HG02623 (cell line): ENCODE data around the gene SLC6A1.

Experiments
- ATAC-seq: cut with Tn5 transposase; IDR thresholded peaks from one replicate; pipeline ENCODE4 v1.9.1; 2021; ENCODE audit warnings: moderate library complexity; ENCODE audit not compliant: unreplicated experiment

SLC6A1 gene

DNA sequence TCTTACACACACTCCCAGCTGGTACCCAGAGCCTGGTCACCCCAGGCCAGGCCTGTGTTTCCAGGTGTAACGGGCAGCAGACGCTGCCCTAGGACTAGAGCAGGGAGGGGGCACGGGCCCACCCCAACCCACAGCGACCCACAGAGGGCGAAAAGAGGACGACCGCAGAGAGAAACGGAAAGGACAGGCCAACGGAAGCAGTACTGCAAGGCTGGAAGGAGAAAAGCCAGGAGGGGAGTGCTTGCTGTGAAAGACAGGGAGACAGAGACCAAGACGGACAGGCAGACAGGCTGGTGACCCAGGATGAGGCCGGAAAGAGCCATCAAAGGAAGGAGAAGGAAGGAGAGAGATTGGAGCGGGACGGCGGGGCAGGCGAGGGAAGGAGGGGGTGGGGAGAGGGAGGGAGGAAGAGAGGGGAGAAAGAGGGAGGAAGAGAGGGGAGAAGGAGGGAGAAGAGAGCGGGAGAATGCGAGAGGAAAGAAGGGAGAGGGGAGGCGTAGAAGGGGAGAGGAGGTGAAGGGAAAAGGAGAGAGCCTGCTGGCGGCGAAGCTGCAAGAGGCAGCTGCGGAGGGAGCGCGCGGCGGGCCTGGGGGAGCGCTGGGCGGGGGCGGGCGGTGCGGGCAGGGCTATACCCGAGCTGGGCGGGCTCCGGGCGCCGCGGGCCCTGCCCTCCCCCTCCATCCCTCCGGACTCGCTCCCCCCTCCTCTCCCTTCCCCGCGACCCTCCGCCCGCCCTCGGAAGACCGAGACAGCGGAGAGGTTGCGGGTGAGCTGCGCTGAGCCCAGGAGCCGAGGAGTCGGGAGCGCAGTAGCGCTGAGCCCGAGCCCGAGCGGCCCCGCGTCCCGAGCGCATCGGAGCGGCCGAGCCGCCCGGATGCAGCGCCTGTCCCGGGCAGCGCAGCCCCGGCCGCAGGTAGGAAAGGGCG is at the start of gene SLC6A1:
TSS of gene SLC6A1 (plus strand) at position 732 of the 926 bp plus-strand sequence. CDS start 24,464 bp downstream, outside the sequence.
- no peak for ATAC-seq

DNA sequence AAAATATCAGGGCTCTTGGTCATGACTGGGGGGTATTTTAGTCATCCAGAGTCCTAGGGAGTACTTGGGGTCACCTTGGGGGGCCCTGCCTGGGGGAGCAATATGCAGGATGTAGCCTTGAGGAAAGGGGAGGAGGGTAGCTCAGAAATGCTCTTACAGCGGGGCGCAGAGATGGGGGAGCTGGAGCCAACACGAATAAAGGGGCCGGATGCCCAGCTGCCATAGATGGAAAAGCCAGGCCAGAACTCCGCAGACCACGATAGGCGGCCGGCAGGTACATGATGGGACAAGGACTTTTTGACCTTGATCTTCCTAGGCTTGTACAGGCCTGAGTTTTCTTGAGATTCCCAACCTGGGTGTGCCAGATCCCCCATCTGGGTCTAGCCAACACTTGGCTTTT is 47.7 kb upstream of the SLC6A1 start:
- ATAC-seq = no peak

DNA sequence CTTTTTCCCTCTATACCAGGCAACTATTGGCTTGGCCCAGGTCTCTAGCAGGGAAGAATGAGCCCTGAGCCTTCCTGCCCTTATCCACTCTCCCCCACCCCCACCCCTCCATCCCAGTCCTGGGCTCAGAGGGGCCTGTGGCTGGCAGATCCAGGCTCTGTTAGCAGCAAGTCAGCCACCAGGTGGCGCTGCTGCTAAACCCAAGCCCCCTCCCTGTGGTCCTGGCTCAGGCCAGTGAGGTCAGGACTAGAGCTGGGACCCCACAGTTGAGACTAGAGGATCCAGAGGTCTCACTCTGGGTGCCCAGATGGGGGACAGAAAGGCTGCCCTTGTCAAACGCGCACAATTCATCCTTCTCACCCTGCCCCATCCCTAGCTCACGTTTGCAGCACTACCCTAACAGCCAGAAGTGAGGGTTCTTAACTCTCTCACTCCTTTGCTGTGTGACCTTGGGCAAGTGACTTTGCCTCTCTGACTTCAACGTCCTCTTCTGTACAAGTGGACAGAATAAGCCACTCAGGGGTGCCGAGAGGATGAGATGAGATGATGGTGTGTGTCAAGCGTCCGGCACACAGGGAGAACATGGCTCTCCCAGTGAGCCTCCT is 46.8 kb upstream of the SLC6A1 start:
- ATAC-seq = no peak

DNA sequence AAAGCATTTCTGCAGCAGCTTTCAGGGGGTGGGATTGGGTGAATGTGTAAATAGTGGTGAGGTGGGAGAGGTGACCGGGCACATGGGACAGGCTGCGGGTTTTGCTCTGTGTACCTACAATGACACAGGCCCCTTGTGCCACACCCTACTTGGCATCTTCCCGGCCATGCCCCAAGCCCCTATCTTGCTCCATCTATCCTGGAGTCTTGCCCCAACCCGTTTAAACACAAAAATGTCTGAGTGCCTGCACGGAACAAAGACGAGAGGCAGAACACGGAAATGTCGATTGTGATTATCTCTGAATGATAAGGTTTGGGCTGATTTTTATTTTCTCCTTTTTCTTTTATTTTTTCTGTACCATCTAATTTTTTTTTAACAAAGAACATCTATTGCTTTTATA is 46.0 kb upstream of the SLC6A1 start:
- no peak for ATAC-seq

DNA sequence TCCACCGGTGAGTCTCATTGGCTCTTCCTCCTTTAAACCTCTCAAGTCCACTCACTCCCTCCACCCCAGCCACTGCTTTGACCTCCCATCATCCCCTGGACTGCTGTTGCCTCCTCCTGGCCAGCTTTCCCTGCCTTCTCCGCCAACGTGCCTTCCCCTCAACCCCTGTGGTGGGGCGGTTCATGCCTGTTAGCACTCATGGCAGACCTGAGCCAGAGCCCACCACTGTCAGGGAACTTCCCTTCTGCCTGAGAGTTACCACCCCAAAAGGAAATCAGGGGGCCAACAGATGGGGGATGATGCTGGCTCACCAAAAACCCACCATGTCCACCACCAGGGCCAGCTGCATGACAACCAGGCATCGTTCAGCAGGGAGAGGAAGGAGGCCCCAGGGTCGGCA is 44.2 kb upstream of the SLC6A1 start:
- ATAC-seq = no peak

DNA sequence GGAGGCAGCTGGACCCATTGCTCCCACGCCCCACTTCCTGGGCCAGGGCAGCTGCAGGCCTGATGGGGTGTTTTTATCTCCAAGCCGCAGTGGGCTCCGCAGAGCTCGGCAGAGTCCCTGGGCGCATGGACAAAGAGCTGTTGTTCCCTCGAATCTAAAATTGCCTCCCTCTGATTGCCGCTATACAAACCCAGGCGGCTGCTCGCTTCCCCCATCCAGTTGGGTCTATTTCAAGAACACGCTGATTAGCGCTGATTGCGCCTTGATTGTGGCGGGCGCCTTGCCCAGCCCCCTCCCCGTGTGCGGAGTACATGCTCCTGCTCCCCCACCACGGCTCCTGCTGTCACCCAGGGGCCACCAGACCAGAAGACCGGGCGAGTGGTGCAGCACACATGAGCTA is 43.4 kb upstream of the SLC6A1 start:
- no peak for ATAC-seq

DNA sequence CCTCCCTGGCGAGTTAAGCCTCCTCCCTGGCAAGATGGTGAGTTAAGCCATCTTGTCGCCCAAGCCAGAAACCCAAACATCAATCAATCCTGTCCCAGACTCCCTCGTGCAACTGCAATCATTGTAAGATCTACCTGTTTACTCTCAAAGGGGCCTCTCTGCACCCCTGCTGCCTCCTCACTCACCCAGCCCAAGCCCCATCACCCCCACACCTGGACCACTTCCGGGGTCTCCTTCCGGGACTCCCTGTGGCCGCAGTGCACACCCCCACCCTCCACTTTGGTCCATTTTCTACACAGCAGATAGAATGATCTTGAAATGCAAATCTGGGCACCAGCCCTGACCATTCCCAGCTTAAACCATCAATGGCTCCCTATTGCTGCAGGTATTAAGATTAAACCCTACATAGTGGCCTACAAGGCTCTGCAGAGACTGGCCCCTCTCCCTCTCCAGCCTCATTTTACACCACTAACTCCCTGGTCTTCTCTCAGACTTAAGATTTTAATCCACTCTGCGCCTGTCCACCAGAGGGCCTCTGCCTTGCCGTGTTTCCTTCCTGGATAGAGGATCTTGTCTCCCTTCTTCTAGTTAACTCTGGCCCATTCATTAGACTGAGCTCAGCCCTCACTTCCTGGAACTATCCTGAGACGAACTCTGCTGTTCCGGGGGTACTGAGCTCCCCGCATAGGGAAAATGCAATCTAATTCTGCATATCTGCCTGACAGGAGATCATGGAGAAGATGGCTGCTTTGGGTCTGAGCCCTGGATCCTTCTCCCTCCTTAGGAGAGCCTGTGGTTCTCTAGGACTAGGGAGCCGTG is 41.9 kb upstream of the SLC6A1 start:
- ATAC-seq = no peak

DNA sequence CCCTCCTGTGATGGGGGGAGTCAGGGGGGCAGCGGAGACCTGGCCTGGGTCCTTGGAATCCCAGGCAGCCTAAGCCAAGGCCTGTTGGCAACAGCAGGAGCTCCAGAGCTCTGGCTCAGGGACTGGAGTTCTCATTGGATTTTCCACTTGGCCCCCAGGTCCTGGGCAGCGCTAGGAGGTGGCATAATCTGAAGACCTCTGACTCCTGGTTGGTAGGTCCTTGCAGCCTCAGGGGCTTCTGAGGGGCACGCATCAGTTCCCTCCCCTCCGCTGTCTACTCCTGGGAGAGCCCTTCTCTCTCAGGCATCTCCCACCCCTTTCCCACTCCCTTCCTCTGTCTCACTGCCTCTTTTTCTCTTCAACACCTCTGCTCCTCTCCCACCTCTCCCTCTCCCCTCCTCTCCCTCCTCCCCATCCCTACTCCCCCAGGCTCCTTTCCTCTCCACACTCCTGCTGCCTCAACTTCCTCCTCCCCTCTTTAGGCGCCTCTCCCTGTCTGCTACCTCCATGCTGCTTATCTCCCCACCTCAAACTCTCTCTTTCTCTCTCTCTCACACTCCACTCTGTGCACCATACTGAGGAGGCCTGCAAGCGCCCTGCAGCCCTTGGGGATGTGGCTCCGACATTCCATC is 41.1 kb upstream of the SLC6A1 start:
- ATAC-seq = no peak

DNA sequence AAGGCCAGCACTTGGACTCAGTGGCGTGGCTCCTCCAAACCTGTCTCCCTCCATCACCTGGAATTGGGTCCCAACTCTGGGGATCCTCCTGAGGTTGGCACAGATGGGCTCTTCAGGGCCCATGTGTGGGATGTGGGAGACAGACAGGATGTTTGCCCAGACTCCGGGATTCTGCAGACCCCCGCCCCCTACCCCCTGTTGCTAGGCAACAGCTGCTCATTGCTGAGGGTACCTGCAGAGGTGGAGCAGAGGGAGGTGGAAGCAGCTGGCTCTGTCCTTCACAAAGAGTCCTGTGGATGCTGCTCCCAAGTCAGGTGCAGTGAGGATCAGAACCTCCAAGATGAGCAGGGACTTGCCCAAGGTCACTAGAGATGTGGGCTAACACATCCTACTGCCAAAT is 40.0 kb upstream of the SLC6A1 start:
- ATAC-seq = no peak

DNA sequence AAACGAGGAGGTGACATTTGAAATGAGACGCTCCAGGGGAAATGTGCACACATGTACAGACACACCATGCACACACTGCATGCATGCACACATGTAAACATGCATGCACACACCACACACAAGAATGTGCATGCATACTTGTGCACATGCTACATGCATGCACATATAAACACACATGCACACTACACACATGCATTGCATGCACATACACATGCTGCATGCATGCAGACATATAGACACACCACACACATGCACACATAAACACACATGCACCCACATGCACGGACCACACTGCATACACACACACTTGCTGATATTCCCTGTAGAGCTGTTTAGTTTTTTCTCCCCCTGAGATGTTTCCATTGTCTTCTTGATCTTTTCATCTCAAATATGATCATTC is 37.8 kb upstream of the SLC6A1 start:
- no peak for ATAC-seq

DNA sequence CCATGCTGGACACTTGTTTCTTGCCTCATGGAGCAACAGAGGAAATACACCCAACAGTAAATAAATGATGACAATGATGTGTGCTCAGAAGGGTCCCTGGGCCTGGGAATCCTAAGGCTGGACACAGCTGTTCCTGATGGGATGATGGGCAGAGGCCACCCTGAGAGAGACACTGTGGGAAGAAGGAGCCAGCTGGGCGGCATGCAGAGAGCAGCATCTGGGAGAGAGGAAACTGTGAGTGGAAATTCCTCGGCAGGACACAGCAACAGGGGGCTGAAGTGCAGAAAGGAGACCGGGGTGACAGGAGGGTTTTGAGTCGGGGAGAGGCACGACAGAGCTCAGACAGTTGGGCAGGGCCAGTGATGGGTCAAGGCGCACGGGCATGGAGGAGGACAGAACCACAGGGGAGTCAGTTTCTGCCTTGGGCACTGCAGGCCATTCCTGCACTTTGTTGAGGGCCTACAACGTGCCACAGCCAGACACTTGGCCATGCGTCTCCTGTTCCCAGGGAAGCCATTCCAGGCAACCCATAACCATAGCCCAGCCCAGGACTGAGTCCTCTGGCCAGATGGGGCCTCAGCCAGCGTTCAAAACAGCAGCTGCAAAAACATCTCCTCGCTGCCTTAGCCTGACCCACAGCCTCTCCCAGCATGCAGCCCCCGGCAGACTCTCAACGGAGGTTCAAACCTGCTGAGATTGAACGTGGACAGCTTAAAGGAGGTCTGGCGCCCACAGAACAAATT is 36.7 kb upstream of the SLC6A1 start:
- no peak for ATAC-seq

DNA sequence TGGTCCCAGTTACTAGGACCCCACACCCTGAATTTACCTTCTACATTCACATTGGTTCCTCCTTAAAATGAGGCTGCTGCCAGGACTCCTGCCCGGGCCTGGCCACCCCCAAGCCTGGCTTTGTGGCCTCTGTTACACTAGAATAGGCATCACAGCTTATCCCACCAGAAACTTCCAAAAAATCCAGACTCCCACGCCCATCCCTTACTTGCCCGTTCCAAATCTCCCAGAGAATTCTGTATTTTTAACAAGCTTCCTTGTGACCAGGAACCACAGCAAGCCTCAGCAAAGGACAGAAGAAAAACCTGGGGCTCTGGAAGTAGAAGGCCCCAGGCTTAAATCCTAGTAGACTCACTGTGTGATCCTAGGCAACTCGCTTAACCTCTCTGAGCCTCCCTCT is 36.0 kb upstream of the SLC6A1 start:
- ATAC-seq = no peak

DNA sequence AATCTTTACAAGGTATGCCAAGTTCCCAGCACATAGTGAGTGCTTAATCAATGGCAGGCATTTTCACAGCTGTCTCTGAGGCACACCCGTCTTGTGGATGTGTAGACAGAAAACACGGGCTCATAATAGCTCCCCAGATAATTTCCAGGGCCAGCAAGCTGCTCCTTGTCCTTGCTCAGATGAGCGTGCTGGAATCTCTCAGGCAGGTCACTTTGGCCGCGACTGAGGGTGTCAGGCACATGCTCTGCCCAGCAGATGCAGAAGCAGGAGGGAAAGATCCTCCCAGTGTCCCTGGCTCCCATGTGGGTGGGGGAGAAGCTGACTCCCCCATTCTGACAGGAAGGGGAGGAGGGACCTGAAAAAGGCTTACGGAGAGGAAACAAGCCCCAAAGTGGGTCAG is 35.6 kb upstream of the SLC6A1 start:
- ATAC-seq = no peak

DNA sequence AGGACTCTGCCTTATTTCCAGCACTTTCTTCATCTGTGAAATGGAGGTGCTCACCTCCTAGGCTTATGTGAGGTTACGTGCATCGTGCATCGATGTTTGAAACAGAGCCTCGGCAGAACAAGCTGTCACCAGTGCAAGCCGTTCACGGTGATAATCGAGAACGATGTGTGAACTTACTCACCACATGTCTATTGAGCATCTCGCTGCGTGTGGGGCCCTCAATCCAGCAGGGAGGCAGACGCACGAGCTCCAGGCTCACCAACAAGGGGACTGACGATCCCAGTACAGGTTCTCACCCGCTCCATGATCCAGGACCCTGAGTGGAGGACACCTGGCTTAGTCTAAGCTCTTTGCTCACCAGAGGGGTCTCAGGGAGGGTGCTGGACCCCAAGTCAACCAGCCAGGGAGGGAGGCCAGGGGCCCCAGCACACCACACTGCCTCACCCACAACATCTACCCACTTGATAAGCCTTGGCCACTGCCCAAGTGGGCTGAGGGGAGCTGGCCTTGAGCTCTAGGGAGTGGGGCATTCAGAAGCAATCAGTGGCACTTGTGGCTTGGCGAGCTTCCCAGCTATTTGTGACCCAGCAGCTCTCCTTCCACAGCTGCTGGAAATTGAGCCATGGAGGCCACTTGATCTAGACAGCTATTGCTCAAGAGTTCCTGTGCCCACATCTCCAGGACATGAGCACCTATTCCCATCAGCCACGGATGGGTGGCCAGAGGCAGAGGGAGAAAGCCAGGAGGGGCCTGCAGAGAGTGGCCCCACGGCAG is 34.4 kb upstream of the SLC6A1 start:
- no peak for ATAC-seq

DNA sequence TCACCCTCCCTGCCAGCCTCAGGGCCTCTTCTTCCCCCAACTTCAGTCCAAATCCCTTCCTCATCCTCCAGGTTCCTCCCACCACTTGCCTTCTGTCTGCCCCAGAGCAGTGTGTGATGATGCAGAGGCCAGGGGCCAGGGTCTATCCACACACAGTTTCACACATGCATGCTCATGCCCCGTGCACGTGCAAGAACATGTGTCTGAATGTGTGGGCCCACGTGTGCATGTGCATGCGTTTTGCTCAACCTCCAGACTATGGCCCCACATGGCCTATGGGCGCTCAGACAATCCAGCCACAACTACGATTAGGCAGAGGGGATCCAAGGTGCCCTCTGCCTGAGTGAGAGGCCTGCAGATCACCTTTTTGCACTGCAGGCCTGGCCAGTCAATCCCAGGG is 32.3 kb upstream of the SLC6A1 start:
- ATAC-seq = no peak

DNA sequence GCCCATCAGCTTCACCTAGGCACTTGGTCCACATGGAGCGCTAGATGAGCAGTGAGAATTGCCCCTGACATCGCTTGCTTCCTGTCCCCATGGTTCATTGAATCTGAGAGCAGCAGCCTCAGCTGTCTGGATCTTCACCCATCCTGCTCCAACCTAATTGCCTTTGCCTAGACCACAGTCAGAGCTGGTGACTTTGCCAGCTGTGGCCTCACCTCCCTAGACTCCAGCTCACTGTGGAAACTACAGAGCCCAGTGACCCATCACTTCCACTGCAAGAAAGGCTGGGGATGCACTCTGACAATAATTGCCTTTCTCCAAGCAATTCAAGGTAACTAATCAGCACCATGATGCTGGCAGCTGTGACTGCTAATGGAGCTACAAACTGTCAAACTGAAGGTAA is 30.6 kb upstream of the SLC6A1 start:
- no peak for ATAC-seq

DNA sequence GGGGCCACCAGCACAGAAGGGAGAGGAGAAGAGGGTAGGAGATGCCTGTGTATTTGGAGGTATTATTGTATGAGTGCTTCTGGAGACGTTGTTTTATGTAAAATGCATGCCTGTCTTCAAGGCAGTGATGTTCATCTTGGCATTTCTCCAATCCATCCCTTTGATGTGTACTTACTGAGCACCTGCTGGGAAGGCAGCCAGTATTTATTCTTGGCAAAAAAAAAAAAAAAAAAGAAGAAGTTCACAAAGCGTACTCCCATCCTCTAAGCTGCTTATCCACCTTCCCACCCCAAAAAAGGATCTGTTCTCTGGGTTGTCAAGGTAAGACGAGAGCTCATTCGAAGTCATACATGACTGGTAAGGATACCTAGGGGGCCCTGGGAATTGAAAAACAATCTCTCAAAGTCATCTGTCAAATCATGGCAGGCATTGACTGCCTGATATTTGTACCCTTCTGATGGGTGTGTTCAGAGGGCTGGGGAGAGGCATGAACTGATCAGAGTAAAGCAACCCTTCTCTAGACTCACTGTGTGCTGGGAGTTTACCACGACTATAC is 30.0 kb upstream of the SLC6A1 start:
- ATAC-seq = no peak

DNA sequence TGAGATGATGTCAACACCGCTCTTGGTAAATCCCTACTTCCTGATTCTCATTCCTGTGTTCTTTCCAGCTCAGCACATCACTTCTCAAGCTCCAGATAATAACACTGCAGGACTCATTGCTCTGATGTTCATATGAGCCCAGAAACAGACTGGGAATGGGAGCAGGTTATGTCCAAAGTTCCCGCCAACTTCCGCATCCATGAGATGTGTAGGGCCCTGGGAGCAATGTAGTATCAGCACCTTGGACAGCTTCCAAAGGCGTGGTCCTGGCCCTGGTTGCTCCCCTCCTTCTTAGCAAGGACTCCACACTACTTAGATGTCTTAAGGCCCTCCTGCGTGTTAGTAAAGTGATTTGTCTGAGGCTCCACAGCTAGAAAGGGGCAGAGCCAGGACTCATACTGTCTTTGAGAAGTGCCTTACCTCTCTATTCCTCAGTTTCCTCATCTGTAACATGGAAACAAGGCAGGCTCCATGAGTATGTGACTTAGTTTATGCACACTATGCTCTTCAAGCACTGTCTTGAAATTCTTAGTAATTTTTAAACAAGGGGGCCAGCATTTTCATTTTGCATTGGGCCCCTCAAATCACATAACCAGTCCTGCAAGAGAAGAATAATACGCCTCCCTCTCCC is 27.9 kb upstream of the SLC6A1 start:
- no peak for ATAC-seq

DNA sequence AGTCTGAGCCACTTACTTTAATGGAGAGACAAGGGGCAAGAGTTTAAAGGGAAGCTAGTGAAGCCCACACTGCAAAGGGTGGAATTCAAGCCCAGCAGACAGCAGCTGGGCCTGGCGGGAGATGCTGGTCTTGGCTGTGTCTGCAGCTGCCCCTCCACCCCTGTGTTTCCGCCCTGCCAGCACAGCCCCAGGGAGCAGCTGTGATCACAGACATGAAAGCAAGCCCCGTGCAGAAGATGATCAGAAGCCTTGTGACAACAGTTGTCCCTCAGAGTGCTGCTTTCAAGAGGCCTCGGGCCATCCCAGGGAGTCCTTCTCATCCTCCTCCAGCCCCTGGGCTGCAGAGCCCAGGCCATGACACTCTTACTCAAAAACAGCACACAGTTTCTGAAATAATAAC is 24.1 kb upstream of the SLC6A1 start:
- no peak for ATAC-seq
